Cardiac muscle cell (in vitro differentiated cells and primary cell): ENCODE measurements around the gene RASL11A. TPM values are rescaled to one million over a fixed set of nuclear protein-coding genes. Genes with fewer than 3 reads are reported as not detected.

ENCODE experiments used
- DNase-seq, 2 donors: peaks; one replicate each; pipeline versions ENCODE4 v3.0.0 to v3.0.0-alpha.2; 2010 to 2017; ENCODE audit warnings: low read depth in 1 of 2, low spot score in 1 of 2
- H3K27ac ChIP-seq: fragments of 200-600 bp; sonication (generic); 2 replicates; pipeline ENCODE4 v1.5.1; 2016
- H3K27me3 ChIP-seq: fragments of 200-600 bp; sonication (generic); 2 replicates; pipeline ENCODE4 v1.6.0; 2016; ENCODE audit warnings: control low read depth
- H3K36me3 ChIP-seq: fragments of 200-600 bp; sonication (generic); 2 replicates; pipeline ENCODE4 v1.5.1; 2016; ENCODE audit warnings: control low read depth
- H3K4me1 ChIP-seq: fragments of 200-600 bp; sonication (generic); 2 replicates; pipeline ENCODE4 v1.8.1; 2017; ENCODE audit warnings: low read depth, mild to moderate bottlenecking, mixed run types
- H3K4me3 ChIP-seq: fragments of 200-600 bp; sonication (generic); 2 replicates; pipeline ENCODE4 v1.5.1; 2016; ENCODE audit warnings: mild to moderate bottlenecking
- H3K9me3 ChIP-seq: fragments of 200-600 bp; sonication (generic); 2 replicates; pipeline ENCODE4 v1.5.1; 2017; ENCODE audit warnings: low read depth, mild to moderate bottlenecking, control low read depth
- CTCF ChIP-seq: IDR thresholded peaks from 2 replicates; pipeline ENCODE4 v1.5.1; 2012; ENCODE audit warnings: low read depth, mild to moderate bottlenecking, low read length
- polyA plus RNA-seq: library from polyadenylated mRNA; unstranded; fragments of >200 nt; fragmentation: Nextera tagmentation; extraction: Ambion mirVana; gene quantifications from 2 replicates; pipeline ENCODE4 v1.2.1, GENCODE V29; 2016
- total RNA-seq: library from RNA; depleted of rRNA; stranded (reverse); fragments of >200 nt; gene quantifications from 2 replicates; pipeline ENCODE4 v1.2.3, GENCODE V29; 2016

The RASL11A gene
- total and polyA plus RNA-seq, 2 experiments from 2014 or later = 1.2 to 1.9 TPM

DNA sequence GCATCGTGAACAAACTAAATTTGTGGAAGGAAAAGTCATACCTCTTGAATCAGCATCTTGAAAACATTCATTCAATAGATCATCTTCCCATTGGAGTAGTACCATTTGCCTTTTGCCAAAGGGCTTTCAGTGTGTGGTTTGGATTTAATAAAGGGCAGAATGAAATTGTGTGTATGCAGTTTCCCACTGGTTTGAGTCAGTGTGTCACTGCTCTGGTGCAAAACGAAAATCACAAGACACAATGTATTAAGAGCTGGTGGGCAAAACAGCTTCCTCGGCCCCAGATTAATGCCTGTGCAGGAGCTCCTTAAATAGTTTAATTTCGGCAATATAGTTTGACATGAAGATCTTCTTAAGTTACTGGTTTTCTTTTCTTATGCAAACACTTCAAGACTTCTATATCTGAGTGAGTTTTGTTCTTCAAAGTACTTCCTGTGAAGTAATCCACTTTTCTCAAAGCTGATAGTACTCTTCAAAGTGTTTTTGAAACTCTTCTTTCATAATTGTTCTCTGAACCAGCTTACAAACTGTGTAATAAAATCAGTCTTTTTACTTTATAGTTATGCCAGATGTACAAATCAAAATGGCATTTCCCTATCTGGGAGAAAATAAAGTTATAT is 32.1 kb downstream of the RASL11A start:
- Histone ChIP-seq H3K27ac (no peak overlapping the region), H3K27me3 (no peaks in the 10 kb centered on the region), H3K4me1 (no peaks in the 10 kb centered on the region), H3K9me3 (no peaks in the 10 kb centered on the region), H3K4me3 (no peak overlapping the region), H3K36me3 (no peaks in the 10 kb centered on the region)
- no peak for TF ChIP-seq CTCF
- DNase-seq = no peak

DNA sequence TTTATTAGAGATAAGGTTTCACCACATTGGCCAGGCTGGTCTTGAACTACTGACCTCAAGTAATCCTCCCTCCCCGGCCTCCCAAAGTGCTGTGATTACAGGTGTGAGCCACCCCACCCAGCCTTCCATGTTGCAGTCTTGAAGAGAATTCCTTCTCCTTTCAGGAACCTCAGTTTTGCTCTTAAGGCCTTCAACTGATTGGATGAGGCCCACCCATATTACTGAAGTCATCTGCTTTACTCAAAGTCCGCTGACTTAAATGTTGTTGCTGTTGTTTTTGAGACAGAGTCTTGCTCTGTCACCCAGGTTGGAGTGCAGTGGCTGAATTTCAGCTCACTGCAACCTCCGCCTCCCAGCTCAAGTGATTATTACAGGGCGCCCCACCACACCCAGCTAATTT is 33.5 kb downstream of the RASL11A start:
- no peak overlapping the region for H3K4me3 ChIP-seq
- H3K27ac ChIP-seq = no peak overlapping the region
- no peak for DNase-seq
- H3K9me3 ChIP-seq = no peaks in the 10 kb centered on the region
- no peaks in the 10 kb centered on the region for H3K4me1 ChIP-seq
- TF ChIP-seq CTCF = no peak
- no peaks in the 10 kb centered on the region for H3K27me3 ChIP-seq
- H3K36me3 ChIP-seq = no peaks in the 10 kb centered on the region

DNA sequence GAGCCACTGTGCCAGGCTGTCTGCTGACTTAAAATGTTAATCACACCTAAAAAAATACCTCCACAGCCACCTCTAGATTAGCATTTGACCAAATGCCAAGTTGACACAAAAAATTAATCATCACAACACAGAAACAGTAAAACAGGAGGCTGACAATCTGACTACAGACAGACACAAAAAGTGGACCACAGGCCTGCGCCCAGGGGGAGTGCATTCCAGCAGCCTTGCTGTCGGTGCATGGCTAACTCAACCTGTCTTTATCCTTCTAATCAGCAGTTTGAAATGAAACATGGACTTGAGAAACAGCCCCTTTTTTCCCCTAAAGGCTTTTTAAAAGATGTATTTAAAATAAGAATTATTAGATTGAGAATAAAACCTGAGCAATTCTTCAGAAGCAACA is 34.0 kb downstream of the RASL11A start:
- TF ChIP-seq CTCF = no peak
- H3K4me1 ChIP-seq = no peaks in the 10 kb centered on the region
- no peaks in the 10 kb centered on the region for H3K36me3 ChIP-seq
- no peak overlapping the region for H3K27ac ChIP-seq
- no peak for DNase-seq
- no peaks in the 10 kb centered on the region for H3K27me3 ChIP-seq
- no peaks in the 10 kb centered on the region for H3K9me3 ChIP-seq
- H3K4me3 ChIP-seq = no peak overlapping the region

- H3K27ac ChIP-seq = no peak overlapping the region
- peaks cover 8% of the 10 kb centered on the region for H3K4me1 ChIP-seq
- no peak for DNase-seq
- H3K4me3 ChIP-seq = no peak overlapping the region
- no peaks in the 10 kb centered on the region for H3K9me3 ChIP-seq
- no peak for TF ChIP-seq CTCF
- H3K36me3 ChIP-seq = no peaks in the 10 kb centered on the region
- H3K27me3 ChIP-seq = no peaks in the 10 kb centered on the region
Measured at GRCh38 chr13:27306364-27306763, 35.7 kb downstream of the RASL11A start.

DNA sequence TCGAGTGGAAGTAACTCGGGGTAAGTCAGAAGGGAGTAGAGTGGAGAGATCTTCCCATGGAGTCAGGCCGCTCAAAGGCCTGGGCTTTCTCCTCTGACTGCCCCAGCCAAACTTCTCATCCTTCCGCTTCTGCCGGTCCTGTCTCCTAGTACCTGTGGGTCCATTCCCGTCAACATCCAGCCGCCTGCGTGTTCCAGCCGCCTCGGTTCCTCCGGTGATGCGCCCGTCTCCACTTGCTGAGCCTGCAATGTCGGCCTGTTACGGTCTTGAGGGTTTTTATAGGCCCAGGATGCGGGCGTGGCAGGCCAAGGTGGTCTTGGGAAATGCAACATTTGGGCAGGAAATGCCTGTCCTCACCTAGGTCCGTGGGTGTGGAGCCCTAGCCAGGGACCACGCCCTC is 38.3 kb downstream of the RASL11A start:
- H3K4me1 ChIP-seq = peaks cover 9% of the 10 kb centered on the region
- H3K4me3 ChIP-seq = no peak overlapping the region
- H3K27ac ChIP-seq = no peak overlapping the region
- TF ChIP-seq CTCF = no peak
- H3K36me3 ChIP-seq = no peaks in the 10 kb centered on the region
- peaks cover 19% of the 10 kb centered on the region for H3K27me3 ChIP-seq
- no peak for DNase-seq
- H3K9me3 ChIP-seq = no peaks in the 10 kb centered on the region
